ENCODE results near the gene KCNE4.

KCNE4 gene

GRCh38 chr2:223088866-223089265 is 36.9 kb downstream of the KCNE4 start:
- DNase-seq: peak; percentile 69

GRCh38 chr2:223090039-223090438 is 38.0 kb downstream of the KCNE4 start:
- DNase-seq: no peak

GRCh38 chr2:223090540-223091235 is 38.7 kb downstream of the KCNE4 start:
- no peak for DNase-seq

- DNase-seq: no peak
These were observed 40.7 kb downstream of the KCNE4 start for GRCh38 chr2:223092667-223093066.

- peak; percentile 63 for DNase-seq
These were observed 41.6 kb downstream of the KCNE4 start for GRCh38 chr2:223093436-223094241.

- no peak for DNase-seq
These were observed 43.2 kb downstream of the KCNE4 start for GRCh38 chr2:223095207-223095606.

GRCh38 chr2:223096235-223096970 is 44.4 kb downstream of the KCNE4 start:
- no peak for DNase-seq

GRCh38 chr2:223097888-223098383 is 45.9 kb downstream of the KCNE4 start:
- no peak for DNase-seq

GRCh38 chr2:223099561-223099960 is 47.6 kb downstream of the KCNE4 start:
- DNase-seq: no peak

- peak; percentile 63 for DNase-seq
These were observed 48.1 kb downstream of the KCNE4 start for GRCh38 chr2:223100061-223100511.

- DNase-seq: peak; percentile 80
These were observed 49.5 kb downstream of the KCNE4 start for GRCh38 chr2:223101340-223102039.

- no peak for DNase-seq
These were observed 50.0 kb downstream of the KCNE4 start for GRCh38 chr2:223102040-223102400.

- no peak for DNase-seq
These were observed 50.5 kb downstream of the KCNE4 start for GRCh38 chr2:223102450-223102849.

- DNase-seq: no peak
These were observed 52.5 kb downstream of the KCNE4 start for GRCh38 chr2:223104336-223105132.

All from islet precursor cell (in vitro differentiated cells).